HEK293T (cell line): Measurements from ENCODE around the gene PAK6.

Source experiments
- ELF4 ChIP-seq: fragments of 450-650 bp; IDR thresholded peaks from 2 replicates; pipeline ENCODE4 v1.6.1; 2017; ENCODE audit warnings: antibody characterized with exemption
- FOXA1 ChIP-seq: fragments of 450-650 bp; IDR thresholded peaks from 2 replicates; pipeline ENCODE4 v1.6.1; 2016; ENCODE audit warnings: mild to moderate bottlenecking
- FOXM1 ChIP-seq: fragments of 450-650 bp; IDR thresholded peaks from 2 replicates; pipeline ENCODE4 v1.6.1; 2017; ENCODE audit warnings: mild to moderate bottlenecking, borderline replicate concordance
- HDGF ChIP-seq: fragments of 450-650 bp; IDR thresholded peaks from 2 replicates; pipeline ENCODE4 v1.6.1; 2017; ENCODE audit warnings: antibody characterized with exemption, borderline replicate concordance
- LEF1 ChIP-seq: fragments of 450-650 bp; IDR thresholded peaks from 2 replicates; pipeline ENCODE4 v1.6.1; 2017; ENCODE audit warnings: mild to moderate bottlenecking, borderline replicate concordance
- SP1 ChIP-seq: fragments of 450-650 bp; IDR thresholded peaks from 2 replicates; pipeline ENCODE4 v1.6.1; 2017
- ZNF384 ChIP-seq: fragments of 450-650 bp; IDR thresholded peaks from 2 replicates; pipeline ENCODE4 v1.6.1; 2016

DNA sequence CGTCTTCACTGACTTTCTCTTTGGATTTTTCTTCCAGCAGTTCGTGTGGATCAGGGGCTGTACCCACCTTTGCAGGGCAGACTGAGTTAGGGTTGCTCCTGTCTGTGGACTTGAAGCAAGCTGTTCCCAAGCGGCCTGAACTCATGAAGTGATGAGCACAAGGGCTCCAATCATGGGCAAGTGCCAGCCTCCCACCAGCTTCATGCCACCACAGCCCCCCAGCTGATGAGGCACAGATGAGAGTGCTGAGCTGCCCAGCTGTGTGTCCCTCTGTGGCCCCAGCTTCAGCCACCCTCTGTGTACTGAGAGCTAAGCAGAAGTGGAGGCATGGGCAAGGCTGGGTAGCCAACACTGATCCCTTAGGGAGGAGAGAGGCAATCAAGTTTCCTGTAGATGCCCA, 72.1 kb downstream of the PAK6 start:
- TF ChIP-seq FOXM1 (no peak), LEF1 (no peak), FOXA1 (no peak), SP1 (no peak), HDGF (no peak), ZNF384 (no peak), ELF4 (no peak)
